Esophagus squamous epithelium (tissue), 4 donors: ENCODE measurements around the gene DHCR24.

Experiments used
- POLR2A ChIP-seq, 4 donors: fragments of 450-650 bp; IDR thresholded peaks; one replicate each; pipeline ENCODE4 v1.6.1; 2017; ENCODE audit warnings: antibody characterized with exemption in 4 of 4, mild to moderate bottlenecking in 4 of 4, moderate library complexity in 3 of 4
- TF ChIP-seq, protein P1 (sequence below), 6 experiments: fragments of 450-650 bp in 4 of 6; fragments of 200-600 bp in 2 of 6; sonication (generic) in 2 of 6; IDR thresholded peaks; one replicate each; pipeline ENCODE4 v1.5.1; 2016 to 2019; ENCODE audit warnings: antibody characterized with exemption in 6 of 6, mild to moderate bottlenecking in 4 of 6, moderate library complexity in 4 of 6

- TF ChIP-seq, protein P1, sequence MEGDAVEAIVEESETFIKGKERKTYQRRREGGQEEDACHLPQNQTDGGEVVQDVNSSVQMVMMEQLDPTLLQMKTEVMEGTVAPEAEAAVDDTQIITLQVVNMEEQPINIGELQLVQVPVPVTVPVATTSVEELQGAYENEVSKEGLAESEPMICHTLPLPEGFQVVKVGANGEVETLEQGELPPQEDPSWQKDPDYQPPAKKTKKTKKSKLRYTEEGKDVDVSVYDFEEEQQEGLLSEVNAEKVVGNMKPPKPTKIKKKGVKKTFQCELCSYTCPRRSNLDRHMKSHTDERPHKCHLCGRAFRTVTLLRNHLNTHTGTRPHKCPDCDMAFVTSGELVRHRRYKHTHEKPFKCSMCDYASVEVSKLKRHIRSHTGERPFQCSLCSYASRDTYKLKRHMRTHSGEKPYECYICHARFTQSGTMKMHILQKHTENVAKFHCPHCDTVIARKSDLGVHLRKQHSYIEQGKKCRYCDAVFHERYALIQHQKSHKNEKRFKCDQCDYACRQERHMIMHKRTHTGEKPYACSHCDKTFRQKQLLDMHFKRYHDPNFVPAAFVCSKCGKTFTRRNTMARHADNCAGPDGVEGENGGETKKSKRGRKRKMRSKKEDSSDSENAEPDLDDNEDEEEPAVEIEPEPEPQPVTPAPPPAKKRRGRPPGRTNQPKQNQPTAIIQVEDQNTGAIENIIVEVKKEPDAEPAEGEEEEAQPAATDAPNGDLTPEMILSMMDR (IDR thresholded peaks at IDR 0.05) = no peak
- no peak for TF ChIP-seq POLR2A (IDR thresholded peaks at IDR 0.05)
These were observed 12.7 kb downstream of the DHCR24 start for GRCh38 chr1:54874079-54874830.
